HepG2 (cell line): ENCODE results near the gene ACAP3. TPM values are rescaled to one million over a fixed set of nuclear protein-coding genes. Genes with fewer than 3 reads are reported as not detected.

Source experiments
- ASH2L ChIP-seq: fragments of 300-600, 200-600 bp; sonication (generic); IDR thresholded peaks from 2 replicates; pipeline ENCODE4 v1.7.0; 2017; ENCODE audit warnings: low read depth, mild to moderate bottlenecking, moderate library complexity, mixed read lengths, low read length; ENCODE audit not compliant: insufficient read length
- BRD4 ChIP-seq: sonication (generic); formaldehyde crosslinking; IDR thresholded peaks from 2 replicates; pipeline ENCODE4 v1.4.0; 2020; ENCODE audit warnings: missing genetic modification reagents
- DR1 ChIP-seq: sonication (generic); formaldehyde crosslinking; IDR thresholded peaks from 2 replicates; pipeline ENCODE4 v1.8.0; 2021; ENCODE audit warnings: mild to moderate bottlenecking, missing genetic modification reagents, inconsistent platforms
- E2F5 ChIP-seq: sonication (generic); formaldehyde crosslinking; conservative IDR thresholded peaks from 2 replicates; pipeline ENCODE4 v1.4.0; 2020; ENCODE audit warnings: missing genetic modification reagents
- ERF ChIP-seq: IDR thresholded peaks from 2 replicates; pipeline ENCODE4 v1.6.1; 2018; ENCODE audit warnings: missing biosample characterization, missing genetic modification reagents
- ETV5 ChIP-seq: IDR thresholded peaks from 2 replicates; pipeline ENCODE4 v1.6.1; 2018; ENCODE audit warnings: missing biosample characterization, missing genetic modification reagents, inconsistent platforms, borderline replicate concordance
- FLYWCH1 ChIP-seq: sonication (generic); formaldehyde crosslinking; IDR thresholded peaks from 2 replicates; pipeline ENCODE4 v1.8.1; 2023; ENCODE audit warnings: mild to moderate bottlenecking, missing genetic modification reagents
- GLI4 ChIP-seq: sonication (generic); formaldehyde crosslinking; IDR thresholded peaks from 2 replicates; pipeline ENCODE4 v1.5.1; 2020; ENCODE audit warnings: missing genetic modification reagents, mild to moderate bottlenecking, moderate library complexity, borderline replicate concordance
- KMT2B ChIP-seq: IDR thresholded peaks from 2 replicates; pipeline ENCODE4 v1.6.1; 2016; ENCODE audit warnings: missing genetic modification reagents, missing compliant biosample characterization
- LRRFIP1 ChIP-seq: sonication (generic); formaldehyde crosslinking; conservative IDR thresholded peaks from 2 replicates; pipeline ENCODE4 v1.4.0; 2020; ENCODE audit warnings: missing genetic modification reagents
- MIXL1 ChIP-seq: IDR thresholded peaks from 2 replicates; pipeline ENCODE4 v1.6.1; 2016
- NFYB ChIP-seq: sonication (generic); formaldehyde crosslinking; IDR thresholded peaks from 2 replicates; pipeline ENCODE4 v1.4.0; 2020; ENCODE audit warnings: missing genetic modification reagents
- POGZ ChIP-seq: sonication (generic); formaldehyde crosslinking; IDR thresholded peaks from 2 replicates; pipeline ENCODE4 v1.4.0; 2020; ENCODE audit warnings: mild to moderate bottlenecking, missing genetic modification reagents
- RBM22 ChIP-seq: fragments of 200-400 bp; formaldehyde crosslinking; optimal IDR thresholded peaks from 2 replicates; pipeline ENCODE3; 2017; ENCODE audit warnings: mild to moderate bottlenecking, low read length, moderate library complexity
- SCMH1 ChIP-seq: sonication (generic); formaldehyde crosslinking; IDR thresholded peaks from 2 replicates; pipeline ENCODE4 v1.9.0; 2021; ENCODE audit warnings: missing genetic modification reagents, mild to moderate bottlenecking, borderline replicate concordance
- STAG1 ChIP-seq: sonication (generic); formaldehyde crosslinking; IDR thresholded peaks from 2 replicates; pipeline ENCODE4 v1.4.0; 2020; ENCODE audit warnings: missing genetic modification reagents
- ZFP36L1 ChIP-seq: sonication (generic); formaldehyde crosslinking; IDR thresholded peaks from 2 replicates; pipeline ENCODE4 v1.8.0; 2022; ENCODE audit warnings: mild to moderate bottlenecking, missing genetic modification reagents, moderate library complexity
- ZMYM4 ChIP-seq: sonication (generic); formaldehyde crosslinking; IDR thresholded peaks from 2 replicates; pipeline ENCODE4 v1.8.1; 2023; ENCODE audit warnings: mild to moderate bottlenecking, missing genetic modification reagents
- ZNF160 ChIP-seq: sonication (generic); formaldehyde crosslinking; IDR thresholded peaks from 2 replicates; pipeline ENCODE4 v1.8.0; 2022; ENCODE audit warnings: mild to moderate bottlenecking, inconsistent platforms, missing genetic modification reagents
- ZNF234 ChIP-seq: sonication (generic); formaldehyde crosslinking; conservative IDR thresholded peaks from 2 replicates; pipeline ENCODE4 v1.5.1; 2020; ENCODE audit warnings: mild to moderate bottlenecking, missing genetic modification reagents
- ZNF33B ChIP-seq: sonication (generic); formaldehyde crosslinking; IDR thresholded peaks from 2 replicates; pipeline ENCODE4 v1.5.1; 2020; ENCODE audit warnings: mild to moderate bottlenecking, missing genetic modification reagents
- ZNF431 ChIP-seq: sonication (generic); formaldehyde crosslinking; IDR thresholded peaks from 2 replicates; pipeline ENCODE4 v1.9.0; 2022; ENCODE audit warnings: missing genetic modification reagents, low read depth, mild to moderate bottlenecking, borderline replicate concordance
- ZNF496 ChIP-seq: sonication (generic); formaldehyde crosslinking; IDR thresholded peaks from 2 replicates; pipeline ENCODE4 v1.8.1; 2023; ENCODE audit warnings: mild to moderate bottlenecking, moderate library complexity, missing genetic modification reagents; ENCODE audit not compliant: insufficient replicate concordance
- ZNF672 ChIP-seq: sonication (generic); formaldehyde crosslinking; IDR thresholded peaks from 2 replicates; pipeline ENCODE4 v1.8.1; 2022; ENCODE audit warnings: missing genetic modification reagents
- ZNF800 ChIP-seq: sonication (generic); formaldehyde crosslinking; IDR thresholded peaks from 2 replicates; pipeline ENCODE4 v1.4.0; 2020; ENCODE audit warnings: missing genetic modification reagents
- ZNF841 ChIP-seq: sonication (generic); formaldehyde crosslinking; IDR thresholded peaks from 2 replicates; pipeline ENCODE4 v1.8.1; 2023; ENCODE audit warnings: missing genetic modification reagents, borderline replicate concordance
- polyA plus RNA-seq, 8 experiments: library from polyadenylated mRNA; depleted of rRNA in 3 of 8; stranded (reverse) in 7 of 8; unstranded in 1 of 8; fragments of >200 nt; fragmentation: Illumina TruSeq in 4 of 8; extraction: Trizol in 4 of 8; gene quantifications; 2 replicates each; pipeline versions ENCODE4 v1.2.1 to v1.2.3, GENCODE V29; 2011 to 2016; ENCODE audit warnings: low read depth in 4 of 8, missing spikeins in 1 of 8, mixed read lengths in 1 of 8; ENCODE audit not compliant: insufficient read depth in 1 of 8
- total RNA-seq, 5 experiments: library from RNA; depleted of rRNA; stranded (reverse); fragments of >200 nt; fragmentation: Illumina TruSeq; extraction: Trizol; gene quantifications; 2 replicates each; pipeline ENCODE4 v1.2.3, GENCODE V29; 2016; ENCODE audit warnings: low read depth in 1 of 5

The ACAP3 gene
- total and polyA plus RNA-seq, 2 of the 13 experiments (the other 11 are each of a cell fraction or from before 2014, with no cell fraction given) = 29.4 to 50.8 TPM

- no peak for TF ChIP-seq ZNF841
- TF ChIP-seq NFYB (CRISPR knock-in tag) = no peak
- TF ChIP-seq MIXL1 (CRISPR knock-in tag) = no peak
- no peak for TF ChIP-seq E2F5 (CRISPR knock-in tag)
- no peak for TF ChIP-seq LRRFIP1 (CRISPR knock-in tag)
- no peak for TF ChIP-seq DR1 (CRISPR knock-in tag)
- no peak for TF ChIP-seq ZMYM4
- TF ChIP-seq RBM22 = no peak
- no peak for TF ChIP-seq ZNF33B (CRISPR knock-in tag)
- TF ChIP-seq ZNF160 = 0 out of 2 replicates have a peak, but pooled peaks have one; percentile 41
- no peak for TF ChIP-seq GLI4
- no peak for TF ChIP-seq ZNF431 (CRISPR knock-in tag)
- no peak for TF ChIP-seq KMT2B
- TF ChIP-seq ZFP36L1 (CRISPR knock-in tag) = 0 out of 2 replicates have a peak, but pooled peaks have one; percentile 26
- no peak; the same call in 1 of the 2 replicates for TF ChIP-seq STAG1
- TF ChIP-seq FLYWCH1 (CRISPR knock-in tag) = no peak
- peak; percentile 76 for TF ChIP-seq ETV5 (CRISPR knock-in tag)
- peak; percentile 28; the same call in 1 of the 2 replicates for TF ChIP-seq ERF (CRISPR knock-in tag)
- no peak for TF ChIP-seq ZNF234 (CRISPR knock-in tag)
- TF ChIP-seq POGZ (CRISPR knock-in tag) = no peak
- TF ChIP-seq ASH2L = no peak
- TF ChIP-seq ZNF496 = no peak
- TF ChIP-seq ZNF800 = no peak
- no peak for TF ChIP-seq ZNF672 (CRISPR knock-in tag)
- TF ChIP-seq SCMH1 (CRISPR knock-in tag) = no peak
- TF ChIP-seq BRD4 (CRISPR knock-in tag) = peak; percentile 18; the same call in 1 of the 2 replicates
Measured at GRCh38 chr1:1287288-1288110, 20.2 kb downstream of the ACAP3 start (continued).
